ENCODE results near the gene CFAP97D2. TPM values are rescaled to one million over a fixed set of nuclear protein-coding genes. Genes with fewer than 3 reads are reported as not detected.
"Not testable (repeated sequence)": the region's sequence is repeated elsewhere in the genome, so short reads cannot be mapped to it uniquely, and the experiment has no call there.

CFAP97D2 gene
- total RNA-seq, 1 donor from 2014 or later, result not detected

GRCh38 chr13:114155926-114156883 lies 22.9 kb upstream of the CFAP97D2 start:
- Histone ChIP-seq H3K9me3 (ENCODE audit: control insufficient read depth in 3 of 3, low read length in 3 of 3) (no peaks in the 10 kb centered on the region), H3K4me1 (ENCODE audit: control insufficient read depth in 3 of 3, insufficient read depth in 3 of 3, low read length in 3 of 3) (peaks cover 3 to 5% (median 5%) of the 10 kb centered on the region in 3 donors), H3K27ac (ENCODE audit: low read depth, low read length) (no peak overlapping the region), H3K9ac (ENCODE audit: low read depth in 1 of 3, low read length in 3 of 3) (no peak overlapping the region), H3K4me3 (ENCODE audit: low read length in 3 of 3) (no peak overlapping the region), H3K36me3 (ENCODE audit: control insufficient read depth in 3 of 3, insufficient read depth in 3 of 3, low read length in 3 of 3) (no peaks in the 10 kb centered on the region), H3K27me3 (ENCODE audit: control insufficient read depth in 3 of 3, insufficient read depth in 3 of 3, low read length in 3 of 3) (peaks cover 0 to 6% (median 0%) of the 10 kb centered on the region in 3 donors)

- H3K27ac ChIP-seq (ENCODE audit: low read depth, low read length), result no peak overlapping the region
- no peak overlapping the region for H3K4me3 ChIP-seq (ENCODE audit: low read length in 3 of 3)
- H3K27me3 ChIP-seq (ENCODE audit: control insufficient read depth in 3 of 3, insufficient read depth in 3 of 3, low read length in 3 of 3), result peaks cover 0 to 22% (median 8%) of the 10 kb centered on the region in 3 donors
- H3K36me3 ChIP-seq (ENCODE audit: control insufficient read depth in 3 of 3, insufficient read depth in 3 of 3, low read length in 3 of 3), result no peaks in the 10 kb centered on the region
- H3K9ac ChIP-seq (ENCODE audit: low read depth in 1 of 3, low read length in 3 of 3), result no peak overlapping the region
- peaks cover 7 to 9% (median 8%) of the 10 kb centered on the region in 3 donors for H3K4me1 ChIP-seq (ENCODE audit: control insufficient read depth in 3 of 3, insufficient read depth in 3 of 3, low read length in 3 of 3)
- no peaks in the 10 kb centered on the region for H3K9me3 ChIP-seq (ENCODE audit: control insufficient read depth in 3 of 3, low read length in 3 of 3)
Measured at GRCh38 chr13:114157869-114158495, 21.1 kb upstream of the CFAP97D2 start.

GRCh38 chr13:114158869-114159666 lies 20.0 kb upstream of the CFAP97D2 start:
- H3K4me1 ChIP-seq (ENCODE audit: control insufficient read depth in 3 of 3, insufficient read depth in 3 of 3, low read length in 3 of 3); H3K9ac ChIP-seq (ENCODE audit: low read depth in 1 of 3, low read length in 3 of 3); H3K27ac ChIP-seq (ENCODE audit: low read depth, low read length); H3K4me3 ChIP-seq (ENCODE audit: low read length in 3 of 3); H3K36me3 ChIP-seq (ENCODE audit: control insufficient read depth in 3 of 3, insufficient read depth in 3 of 3, low read length in 3 of 3); H3K9me3 ChIP-seq (ENCODE audit: control insufficient read depth in 3 of 3, low read length in 3 of 3): not testable (repeated sequence)
- H3K27me3 ChIP-seq (ENCODE audit: control insufficient read depth in 3 of 3, insufficient read depth in 3 of 3, low read length in 3 of 3), result peaks cover 3 to 28% (median 8%) of the 10 kb centered on the region in 3 donors

GRCh38 chr13:114161028-114161556 lies 18.0 kb upstream of the CFAP97D2 start:
- no peaks in the 10 kb centered on the region for H3K9me3 ChIP-seq (ENCODE audit: control insufficient read depth in 3 of 3, low read length in 3 of 3)
- no peak overlapping the region for H3K9ac ChIP-seq (ENCODE audit: low read depth in 1 of 3, low read length in 3 of 3)
- H3K36me3 ChIP-seq (ENCODE audit: control insufficient read depth in 3 of 3, insufficient read depth in 3 of 3, low read length in 3 of 3), result no peaks in the 10 kb centered on the region
- H3K27me3 ChIP-seq (ENCODE audit: control insufficient read depth in 3 of 3, insufficient read depth in 3 of 3, low read length in 3 of 3), result peaks cover 3 to 30% (median 8%) of the 10 kb centered on the region in 3 donors
- H3K4me1 ChIP-seq (ENCODE audit: control insufficient read depth in 3 of 3, insufficient read depth in 3 of 3, low read length in 3 of 3), result peaks cover 9 to 15% (median 11%) of the 10 kb centered on the region in 3 donors
- no peak overlapping the region for H3K4me3 ChIP-seq (ENCODE audit: low read length in 3 of 3)
- H3K27ac ChIP-seq (ENCODE audit: low read depth, low read length), result no peak overlapping the region

GRCh38 chr13:114161644-114162532 lies 17.2 kb upstream of the CFAP97D2 start:
- peaks cover 3 to 30% (median 8%) of the 10 kb centered on the region in 3 donors for H3K27me3 ChIP-seq (ENCODE audit: control insufficient read depth in 3 of 3, insufficient read depth in 3 of 3, low read length in 3 of 3)
- peak overlapping the region in 1 of 3 donors; percentile 24 for H3K9ac ChIP-seq (ENCODE audit: low read depth in 1 of 3, low read length in 3 of 3)
- H3K9me3 ChIP-seq (ENCODE audit: control insufficient read depth in 3 of 3, low read length in 3 of 3), result no peaks in the 10 kb centered on the region
- no peak overlapping the region for H3K4me3 ChIP-seq (ENCODE audit: low read length in 3 of 3)
- H3K27ac ChIP-seq (ENCODE audit: low read depth, low read length), result no peak overlapping the region
- no peaks in the 10 kb centered on the region for H3K36me3 ChIP-seq (ENCODE audit: control insufficient read depth in 3 of 3, insufficient read depth in 3 of 3, low read length in 3 of 3)
- peaks cover 17 to 23% (median 19%) of the 10 kb centered on the region in 3 donors for H3K4me1 ChIP-seq (ENCODE audit: control insufficient read depth in 3 of 3, insufficient read depth in 3 of 3, low read length in 3 of 3)

- Histone ChIP-seq H3K27ac (ENCODE audit: low read depth, low read length) (no peak overlapping the region), H3K4me1 (ENCODE audit: control insufficient read depth in 3 of 3, insufficient read depth in 3 of 3, low read length in 3 of 3) (peaks cover 22 to 26% (median 23%) of the 10 kb centered on the region in 3 donors)
Measured at GRCh38 chr13:114162533-114162922, 16.5 kb upstream of the CFAP97D2 start.

GRCh38 chr13:114164053-114164452 lies 15.0 kb upstream of the CFAP97D2 start:
- Histone ChIP-seq H3K27ac (ENCODE audit: low read depth, low read length) (no peak overlapping the region), H3K36me3 (ENCODE audit: control insufficient read depth in 3 of 3, insufficient read depth in 3 of 3, low read length in 3 of 3) (no peaks in the 10 kb centered on the region), H3K4me3 (ENCODE audit: low read length in 3 of 3) (no peak overlapping the region), H3K9me3 (ENCODE audit: control insufficient read depth in 3 of 3, low read length in 3 of 3) (no peaks in the 10 kb centered on the region), H3K27me3 (ENCODE audit: control insufficient read depth in 3 of 3, insufficient read depth in 3 of 3, low read length in 3 of 3) (peaks cover 3 to 26% (median 8%) of the 10 kb centered on the region in 3 donors), H3K9ac (ENCODE audit: low read depth in 1 of 3, low read length in 3 of 3) (no peak overlapping the region), H3K4me1 (ENCODE audit: control insufficient read depth in 3 of 3, insufficient read depth in 3 of 3, low read length in 3 of 3) (peaks cover 22 to 26% (median 23%) of the 10 kb centered on the region in 3 donors)

More at GRCh38 chr13:114162533-114162922, 16.5 kb upstream of the CFAP97D2 start:
- Histone ChIP-seq H3K36me3 (ENCODE audit: control insufficient read depth in 3 of 3, insufficient read depth in 3 of 3, low read length in 3 of 3) (no peaks in the 10 kb centered on the region), H3K27me3 (ENCODE audit: control insufficient read depth in 3 of 3, insufficient read depth in 3 of 3, low read length in 3 of 3) (peaks cover 3 to 30% (median 8%) of the 10 kb centered on the region in 3 donors), H3K9ac (ENCODE audit: low read depth in 1 of 3, low read length in 3 of 3) (no peak overlapping the region), H3K9me3 (ENCODE audit: control insufficient read depth in 3 of 3, low read length in 3 of 3) (no peaks in the 10 kb centered on the region), H3K4me3 (ENCODE audit: low read length in 3 of 3) (no peak overlapping the region)

GRCh38 chr13:114164681-114165429 lies 14.2 kb upstream of the CFAP97D2 start:
- H3K27me3 ChIP-seq (ENCODE audit: control insufficient read depth in 3 of 3, insufficient read depth in 3 of 3, low read length in 3 of 3), result peaks cover 3 to 26% (median 8%) of the 10 kb centered on the region in 3 donors
- H3K4me3 ChIP-seq (ENCODE audit: low read length in 3 of 3), result no peak overlapping the region
- no peak overlapping the region for H3K9ac ChIP-seq (ENCODE audit: low read depth in 1 of 3, low read length in 3 of 3)
- H3K9me3 ChIP-seq (ENCODE audit: control insufficient read depth in 3 of 3, low read length in 3 of 3), result no peaks in the 10 kb centered on the region
- peaks cover 22 to 26% (median 23%) of the 10 kb centered on the region in 3 donors for H3K4me1 ChIP-seq (ENCODE audit: control insufficient read depth in 3 of 3, insufficient read depth in 3 of 3, low read length in 3 of 3)
- no peaks in the 10 kb centered on the region for H3K36me3 ChIP-seq (ENCODE audit: control insufficient read depth in 3 of 3, insufficient read depth in 3 of 3, low read length in 3 of 3)
- H3K27ac ChIP-seq (ENCODE audit: low read depth, low read length), result no peak overlapping the region
